ENCODE measurements around the gene SLC25A22. TPM values are rescaled to one million over a fixed set of nuclear protein-coding genes. Genes with fewer than 3 reads are reported as not detected.

Gene SLC25A22
- total and polyA plus RNA-seq, 3 experiments from 2014 or later, result 14.1 to 77.0 (median 73.6) TPM

DNA sequence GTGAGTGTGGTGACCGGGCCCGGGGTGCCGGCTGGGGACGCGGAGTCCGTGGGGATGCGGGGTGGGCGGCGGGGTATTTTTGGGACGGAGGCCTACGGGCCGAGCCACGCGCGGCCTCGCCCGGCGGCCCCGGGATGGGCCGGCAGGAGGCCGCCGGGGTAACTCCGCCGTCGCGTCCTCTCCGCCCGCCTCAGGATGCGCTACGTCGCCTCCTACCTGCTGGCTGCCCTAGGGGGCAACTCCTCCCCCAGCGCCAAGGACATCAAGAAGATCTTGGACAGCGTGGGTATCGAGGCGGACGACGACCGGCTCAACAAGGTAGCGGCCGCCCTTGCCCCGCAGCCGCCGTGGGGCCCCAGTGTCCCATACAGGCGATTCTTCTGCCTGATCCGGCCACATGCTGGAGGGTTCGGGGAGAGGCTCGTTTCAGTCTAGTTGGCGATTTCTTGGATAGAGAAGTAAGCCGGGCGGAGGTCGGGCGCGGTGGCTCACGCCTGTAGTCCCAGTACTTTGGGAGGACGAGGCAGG, 12.0 kb upstream of the SLC25A22 start:
- H3K4me3 ChIP-seq (ENCODE audit: low read length), result peak overlapping the region; percentile 100
- peaks cover 33 to 49% (median 34%) of the 10 kb centered on the region in 3 donors for H3K4me1 Mint-ChIP-seq
- H3K27ac ChIP-seq (ENCODE audit: low read depth, low read length), result peak overlapping the region; percentile 92
- ChIA-PET CTCF (interaction anchor here (0.8 kb wide), 1 partner anchor 9 kb away, joined by 3 read pairs; the partner anchor contains the start of gene PNPLA2), POLR2A (interaction anchor here (0.6 to 2.0 kb wide), 11 partner anchors 9 to 304 kb away, joined by 3 to 38 read pairs (median 5); partner anchors contain the start of genes CD151, HRAS, PNPLA2 and TSPAN4)
- no peaks in the 10 kb centered on the region for H3K27me3 ChIP-seq (ENCODE audit: insufficient read depth, low read length, poor library complexity, severe bottlenecking)
- peak overlapping the region; percentile 97 to 100 (median 98) for H3K27ac Mint-ChIP-seq
- H3K4me1 ChIP-seq (ENCODE audit: insufficient read depth, low read length), result peaks cover 26% of the 10 kb centered on the region
- peaks cover 20% of the 10 kb centered on the region for H3K36me3 ChIP-seq (ENCODE audit: insufficient read depth, low read length)
- no peaks in the 10 kb centered on the region for H3K27me3 Mint-ChIP-seq
- H3K4me3 Mint-ChIP-seq, result peak overlapping the region; percentile 94 to 100 (median 95)
- H3K36me3 Mint-ChIP-seq, result peaks cover 0 to 38% (median 2%) of the 10 kb centered on the region in 3 donors
- DNase-seq, result no peak
- no peaks in the 10 kb centered on the region for H3K9me3 ChIP-seq (ENCODE audit: low read length)
- H3K9me3 Mint-ChIP-seq, result no peaks in the 10 kb centered on the region

- ChIA-PET CTCF (interaction anchor here (1.4 to 1.6 kb wide), 2 partner anchors 10 to 13 kb away, joined by 4 to 5 read pairs; no protein-coding TSS in a partner anchor), POLR2A (interaction anchor here (0.6 to 2.0 kb wide), 10 partner anchors 10 to 602 kb away, joined by 3 to 38 read pairs (median 4); partner anchors contain the start of genes BET1L, CD151, HRAS and PNPLA2)
- peaks cover 33 to 51% (median 34%) of the 10 kb centered on the region in 3 donors for H3K4me1 Mint-ChIP-seq
- peak within 1 kb of the TSS; percentile 92 for H3K27ac ChIP-seq (ENCODE audit: low read depth, low read length)
- peaks cover 20% of the 10 kb centered on the region for H3K36me3 ChIP-seq (ENCODE audit: insufficient read depth, low read length)
- H3K27me3 ChIP-seq (ENCODE audit: insufficient read depth, low read length, poor library complexity, severe bottlenecking), result no peaks in the 10 kb centered on the region
- H3K4me1 ChIP-seq (ENCODE audit: insufficient read depth, low read length), result peaks cover 27% of the 10 kb centered on the region
- peaks cover 0 to 38% (median 2%) of the 10 kb centered on the region in 3 donors for H3K36me3 Mint-ChIP-seq
- no peaks in the 10 kb centered on the region for H3K27me3 Mint-ChIP-seq
- peak within 1 kb of the TSS; percentile 94 to 100 (median 95) for H3K4me3 Mint-ChIP-seq
- peak; percentile 95 to 98 (median 97) for DNase-seq
- peak within 1 kb of the TSS; percentile 97 to 100 (median 98) for H3K27ac Mint-ChIP-seq
- H3K9me3 ChIP-seq (ENCODE audit: low read length), result no peaks in the 10 kb centered on the region
- peak within 1 kb of the TSS; percentile 100 for H3K4me3 ChIP-seq (ENCODE audit: low read length)
- no peaks in the 10 kb centered on the region for H3K9me3 Mint-ChIP-seq
Observed at GRCh38 chr11:809287-810039, 11.4 kb upstream of the SLC25A22 start, which contains the start of gene RPLP2. TSS of gene RPLP2 (plus strand) at chr11:809967. CDS start at chr11:810235, 268 bp downstream.

GRCh38 chr11:808427-809286, 10.6 kb upstream of the SLC25A22 start:
- no peaks in the 10 kb centered on the region for H3K27me3 Mint-ChIP-seq
- peaks cover 35% of the 10 kb centered on the region for H3K4me1 ChIP-seq (ENCODE audit: insufficient read depth, low read length)
- H3K36me3 ChIP-seq (ENCODE audit: insufficient read depth, low read length), result peaks cover 20% of the 10 kb centered on the region
- peaks cover 0 to 35% (median 2%) of the 10 kb centered on the region in 3 donors for H3K36me3 Mint-ChIP-seq
- peak overlapping the region; percentile 94 to 100 (median 95) for H3K4me3 Mint-ChIP-seq
- no peaks in the 10 kb centered on the region for H3K27me3 ChIP-seq (ENCODE audit: insufficient read depth, low read length, poor library complexity, severe bottlenecking)
- ChIA-PET CTCF (interaction anchor here (1.4 to 1.6 kb wide), 2 partner anchors 11 to 14 kb away, joined by 4 to 5 read pairs; no protein-coding TSS in a partner anchor), POLR2A (interaction anchor here (0.6 to 2.0 kb wide), 9 partner anchors 10 to 601 kb away, joined by 3 to 38 read pairs (median 3); partner anchors contain the start of genes BET1L, CD151, HRAS and PNPLA2)
- H3K4me3 ChIP-seq (ENCODE audit: low read length), result peak overlapping the region; percentile 100
- H3K9me3 ChIP-seq (ENCODE audit: low read length), result no peaks in the 10 kb centered on the region
- peak overlapping the region; percentile 92 for H3K27ac ChIP-seq (ENCODE audit: low read depth, low read length)
- peak overlapping the region; percentile 92 to 100 (median 98) for H3K27ac Mint-ChIP-seq
- no peaks in the 10 kb centered on the region for H3K9me3 Mint-ChIP-seq
- H3K4me1 Mint-ChIP-seq, result peaks cover 33 to 59% (median 34%) of the 10 kb centered on the region in 3 donors
- peak in 3 of 5 donors; percentile 50 to 75 (median 51) for DNase-seq

DNA sequence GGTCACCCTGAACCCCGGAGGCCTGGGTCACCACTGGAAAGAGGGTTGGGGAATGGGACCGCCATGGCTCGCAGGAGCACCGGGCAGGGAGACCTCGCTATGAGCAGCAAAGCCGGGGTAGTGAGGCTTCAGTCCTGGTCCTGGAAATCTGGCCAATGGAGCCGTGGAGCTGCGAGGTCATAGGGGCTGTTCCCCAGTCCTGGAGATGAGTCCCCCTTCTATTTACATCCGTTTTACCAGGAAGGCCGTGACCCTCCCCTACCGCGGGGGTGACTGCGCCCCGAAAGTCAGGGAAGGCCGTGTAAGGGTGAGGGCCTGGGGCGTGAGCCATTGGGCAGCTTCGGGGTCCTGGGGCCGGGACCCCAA, 6.5 kb upstream of the SLC25A22 start:
- H3K4me1 Mint-ChIP-seq, result peaks cover 14 to 29% (median 15%) of the 10 kb centered on the region in 3 donors
- H3K9me3 ChIP-seq (ENCODE audit: low read length), result no peaks in the 10 kb centered on the region
- H3K27me3 ChIP-seq (ENCODE audit: insufficient read depth, low read length, poor library complexity, severe bottlenecking), result no peaks in the 10 kb centered on the region
- peaks cover 0 to 2% (median 0%) of the 10 kb centered on the region in 3 donors for H3K36me3 Mint-ChIP-seq
- H3K4me1 ChIP-seq (ENCODE audit: insufficient read depth, low read length), result peaks cover 19% of the 10 kb centered on the region
- peak overlapping the region in 5 of 8 donors; percentile 54 to 88 (median 86) for H3K27ac Mint-ChIP-seq
- peak overlapping the region; percentile 43 for H3K27ac ChIP-seq (ENCODE audit: low read depth, low read length)
- peak overlapping the region; percentile 70 to 91 (median 80) for H3K4me3 Mint-ChIP-seq
- DNase-seq, result no peak
- POLR2A ChIA-PET, result interaction anchor here (0.6 to 1.6 kb wide), 4 partner anchors 15 to 156 kb away, joined by 4 to 5 read pairs (median 4); partner anchors contain the start of genes CD151 and PNPLA2
- peak overlapping the region; percentile 56 for H3K4me3 ChIP-seq (ENCODE audit: low read length)
- H3K36me3 ChIP-seq (ENCODE audit: insufficient read depth, low read length), result no peaks in the 10 kb centered on the region
- H3K9me3 Mint-ChIP-seq, result no peaks in the 10 kb centered on the region
- CTCF ChIA-PET, result interaction anchor here (1.7 kb wide), 1 partner anchor 15 kb away, joined by 5 read pairs; the partner anchor contains the start of gene PNPLA2
- H3K27me3 Mint-ChIP-seq, result no peaks in the 10 kb centered on the region

- Mint-ChIP-seq H3K36me3 (no peaks in the 10 kb centered on the region), H3K4me1 (peaks cover 13 to 26% (median 13%) of the 10 kb centered on the region in 3 donors), H3K27me3 (no peaks in the 10 kb centered on the region), H3K27ac (peak overlapping the region in 4 of 8 donors; percentile 68 to 92 (median 87)), H3K9me3 (no peaks in the 10 kb centered on the region), H3K4me3 (peak overlapping the region; percentile 70 to 91 (median 80))
- no peak for DNase-seq
- POLR2A ChIA-PET, result interaction anchor here (0.7 to 1.6 kb wide), 2 partner anchors 16 to 28 kb away, joined by 5 read pairs; partner anchors contain the start of genes CD151 and PNPLA2
- CTCF ChIA-PET, result no interaction called here
- H3K4me3 ChIP-seq (ENCODE audit: low read length), result peak overlapping the region; percentile 56
- peaks cover 19% of the 10 kb centered on the region for H3K4me1 ChIP-seq (ENCODE audit: insufficient read depth, low read length)
- no peaks in the 10 kb centered on the region for H3K27me3 ChIP-seq (ENCODE audit: insufficient read depth, low read length, poor library complexity, severe bottlenecking)
- no peaks in the 10 kb centered on the region for H3K9me3 ChIP-seq (ENCODE audit: low read length)
- H3K27ac ChIP-seq (ENCODE audit: low read depth, low read length), result peak overlapping the region; percentile 43
- no peaks in the 10 kb centered on the region for H3K36me3 ChIP-seq (ENCODE audit: insufficient read depth, low read length)
Observed at GRCh38 chr11:803770-804598, 5.9 kb upstream of the SLC25A22 start.

GRCh38 chr11:803467-803742, 5.3 kb upstream of the SLC25A22 start:
- Mint-ChIP-seq H3K27ac (no peak overlapping the region), H3K36me3 (no peaks in the 10 kb centered on the region), H3K4me1 (peaks cover 7 to 20% (median 8%) of the 10 kb centered on the region in 3 donors), H3K9me3 (no peaks in the 10 kb centered on the region), H3K27me3 (no peaks in the 10 kb centered on the region), H3K4me3 (peak overlapping the region in 1 of 7 donors; percentile 39)
- no peaks in the 10 kb centered on the region for H3K27me3 ChIP-seq (ENCODE audit: insufficient read depth, low read length, poor library complexity, severe bottlenecking)
- DNase-seq, result no peak
- no peak overlapping the region for H3K4me3 ChIP-seq (ENCODE audit: low read length)
- no peak overlapping the region for H3K27ac ChIP-seq (ENCODE audit: low read depth, low read length)
- CTCF ChIA-PET, result no interaction called here
- H3K9me3 ChIP-seq (ENCODE audit: low read length), result no peaks in the 10 kb centered on the region
- no peaks in the 10 kb centered on the region for H3K36me3 ChIP-seq (ENCODE audit: insufficient read depth, low read length)
- POLR2A ChIA-PET, result interaction anchor here (1.6 kb wide), 1 partner anchor 16 kb away, joined by 5 read pairs; the partner anchor contains the start of gene PNPLA2
- H3K4me1 ChIP-seq (ENCODE audit: insufficient read depth, low read length), result peaks cover 13% of the 10 kb centered on the region

Measured in CD8-positive, alpha-beta memory T cell (primary cell).